ENCODE measurements around the gene CDX1. TPM values are rescaled to one million over a fixed set of nuclear protein-coding genes. Genes with fewer than 3 reads are reported as not detected.
A peak's percentile ranks its signal among the peaks of the same experiment; 100 is the strongest.

The CDX1 gene
- total RNA-seq, 1 experiment from 2014 or later, result not detected

GRCh38 chr5:150148117-150148927 lies 18.3 kb upstream of the CDX1 start:
- DNase-seq (peak; percentile 46), ATAC-seq (peak; percentile 20; the same call in 1 of the 2 replicates)
- CTCF ChIA-PET, result no interaction called here
- Histone ChIP-seq H3K4me3 (ENCODE audit: low read length) (no peak overlapping the region), H2AFZ (ENCODE audit: low read length) (no peak overlapping the region), H3K9me2 (replicated peaks; ENCODE audit: low read length) (no peaks in the 10 kb centered on the region), H3K79me2 (ENCODE audit: low read length) (no peaks in the 10 kb centered on the region), H3K27me3 (ENCODE audit: low read length) (no peaks in the 10 kb centered on the region), H3K4me2 (ENCODE audit: low read length) (no peak overlapping the region), H3K27ac (ENCODE audit: low read length) (no peak overlapping the region), H3F3A (ENCODE audit: low read length, unreplicated experiment) (no peaks in the 10 kb centered on the region), H3K4me1 (ENCODE audit: insufficient read depth, low read length) (peaks cover 5% of the 10 kb centered on the region), H3K9me3 (ENCODE audit: low read length) (no peaks in the 10 kb centered on the region), H3K36me3 (ENCODE audit: low read depth, low read length) (no peaks in the 10 kb centered on the region), H4K20me1 (ENCODE audit: low read length) (no peaks in the 10 kb centered on the region), H3K9ac (ENCODE audit: low read length) (no peak overlapping the region)
- intact Hi-C loops (cut with micrococcal nuclease), result no loop called here
- TF ChIP-seq CTCF (conservative IDR thresholded peaks at IDR 0.05; ENCODE audit: low read depth, low read length) (no peak), EZH2phosphoT487 (IDR thresholded peaks at IDR 0.05; ENCODE audit: borderline replicate concordance, low read length) (no peak), EZH2 (IDR thresholded peaks at IDR 0.05; ENCODE audit: low read length, unreplicated experiment) (no peak)
- BruUV-seq (replicated peaks), result no TSS peak
- POLR2A ChIA-PET (ENCODE audit: unreplicated experiment), result no interaction called here

GRCh38 chr5:150149618-150150017 lies 17.0 kb upstream of the CDX1 start:
- no peak overlapping the region for H2AFZ ChIP-seq (ENCODE audit: low read length)

More at GRCh38 chr5:150149618-150150017, 17.0 kb upstream of the CDX1 start:
- H3K27ac ChIP-seq (ENCODE audit: low read length), result no peak overlapping the region
- BruUV-seq (replicated peaks), result no TSS peak
- H4K20me1 ChIP-seq (ENCODE audit: low read length), result no peaks in the 10 kb centered on the region
- no peak overlapping the region for H3K4me2 ChIP-seq (ENCODE audit: low read length)
- ChIA-PET CTCF (interaction anchor here (0.5 to 0.6 kb wide), 2 partner anchors 22 to 235 kb away, joined by 3 to 11 read pairs; no protein-coding TSS in a partner anchor), POLR2A (ENCODE audit: unreplicated experiment) (no interaction called here)
- H3K27me3 ChIP-seq (ENCODE audit: low read length), result no peaks in the 10 kb centered on the region
- intact Hi-C loops (cut with micrococcal nuclease), result no loop called here
- H3K36me3 ChIP-seq (ENCODE audit: low read depth, low read length), result no peaks in the 10 kb centered on the region
- DNase-seq, result no peak
- H3K9me2 ChIP-seq (replicated peaks; ENCODE audit: low read length), result no peaks in the 10 kb centered on the region
- H3K9me3 ChIP-seq (ENCODE audit: low read length), result no peaks in the 10 kb centered on the region
- ATAC-seq, result no peak
- no peak overlapping the region for H3K4me3 ChIP-seq (ENCODE audit: low read length)
- H3F3A ChIP-seq (ENCODE audit: low read length, unreplicated experiment), result no peaks in the 10 kb centered on the region
- H3K79me2 ChIP-seq (ENCODE audit: low read length), result no peaks in the 10 kb centered on the region
- H3K4me1 ChIP-seq (ENCODE audit: insufficient read depth, low read length), result no peaks in the 10 kb centered on the region
- H3K9ac ChIP-seq (ENCODE audit: low read length), result no peak overlapping the region
- no peak for TF ChIP-seq CTCF (conservative IDR thresholded peaks at IDR 0.05; ENCODE audit: low read depth, low read length)
- TF ChIP-seq EZH2phosphoT487 (IDR thresholded peaks at IDR 0.05; ENCODE audit: borderline replicate concordance, low read length), result no peak
- no peak for TF ChIP-seq EZH2 (IDR thresholded peaks at IDR 0.05; ENCODE audit: low read length, unreplicated experiment)
